GM18499 (cell line): Measurements from ENCODE around the gene GRHL3.

Source experiments
- ATAC-seq: cut with Tn5 transposase; IDR thresholded peaks from one replicate; pipeline ENCODE4 v1.9.1; 2021; ENCODE audit warnings: moderate number of reproducible peaks; ENCODE audit not compliant: insufficient read depth, unreplicated experiment

Gene GRHL3

GRCh38 chr1:24292887-24293286, 26.3 kb upstream of the GRHL3 start:
- no peak for ATAC-seq

GRCh38 chr1:24293392-24294227, 25.5 kb upstream of the GRHL3 start:
- ATAC-seq, result no peak

GRCh38 chr1:24294228-24294672, 24.9 kb upstream of the GRHL3 start:
- ATAC-seq, result no peak

GRCh38 chr1:24294716-24295371, 24.3 kb upstream of the GRHL3 start:
- ATAC-seq, result no peak

- ATAC-seq, result no peak
These were observed 23.6 kb upstream of the GRHL3 start for GRCh38 chr1:24295535-24295934.

DNA sequence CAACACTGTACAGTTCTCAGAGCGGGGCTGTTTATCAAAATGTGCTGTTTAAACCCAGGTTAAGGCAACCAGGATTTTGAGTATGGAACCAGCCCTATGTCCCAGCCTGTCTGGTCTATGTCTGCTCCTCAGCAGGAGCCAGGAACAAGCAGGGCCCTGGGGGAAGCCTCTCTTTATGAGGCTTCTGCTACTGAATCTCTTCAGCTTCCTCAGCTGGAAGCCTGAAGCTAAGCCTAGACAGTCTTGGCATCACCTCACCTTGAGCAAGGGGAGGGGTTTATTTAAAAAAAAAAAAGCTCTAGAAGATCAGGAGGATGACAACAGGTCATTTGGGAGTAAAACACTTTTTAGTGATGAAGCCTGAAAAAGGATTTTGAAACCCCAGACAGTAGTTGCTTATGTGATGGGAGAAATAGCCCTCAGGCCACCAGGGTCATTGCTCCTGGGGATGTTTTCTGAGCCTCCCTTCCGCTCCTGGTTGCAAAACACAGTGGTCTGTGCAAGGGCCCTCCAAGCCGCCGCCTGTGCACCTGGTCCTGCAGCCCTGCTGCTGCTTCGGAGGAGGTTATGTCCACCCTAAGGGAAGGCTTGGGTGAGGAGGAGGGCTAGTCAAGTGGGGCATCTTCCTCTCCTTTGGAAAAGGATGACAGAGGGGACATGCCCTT, 21.8 kb upstream of the GRHL3 start:
- ATAC-seq, result no peak

GRCh38 chr1:24297852-24298232, 21.3 kb upstream of the GRHL3 start:
- no peak for ATAC-seq

- no peak for ATAC-seq
These were observed 20.6 kb upstream of the GRHL3 start for GRCh38 chr1:24298606-24299005.

GRCh38 chr1:24299901-24300300, 19.3 kb upstream of the GRHL3 start:
- no peak for ATAC-seq

DNA sequence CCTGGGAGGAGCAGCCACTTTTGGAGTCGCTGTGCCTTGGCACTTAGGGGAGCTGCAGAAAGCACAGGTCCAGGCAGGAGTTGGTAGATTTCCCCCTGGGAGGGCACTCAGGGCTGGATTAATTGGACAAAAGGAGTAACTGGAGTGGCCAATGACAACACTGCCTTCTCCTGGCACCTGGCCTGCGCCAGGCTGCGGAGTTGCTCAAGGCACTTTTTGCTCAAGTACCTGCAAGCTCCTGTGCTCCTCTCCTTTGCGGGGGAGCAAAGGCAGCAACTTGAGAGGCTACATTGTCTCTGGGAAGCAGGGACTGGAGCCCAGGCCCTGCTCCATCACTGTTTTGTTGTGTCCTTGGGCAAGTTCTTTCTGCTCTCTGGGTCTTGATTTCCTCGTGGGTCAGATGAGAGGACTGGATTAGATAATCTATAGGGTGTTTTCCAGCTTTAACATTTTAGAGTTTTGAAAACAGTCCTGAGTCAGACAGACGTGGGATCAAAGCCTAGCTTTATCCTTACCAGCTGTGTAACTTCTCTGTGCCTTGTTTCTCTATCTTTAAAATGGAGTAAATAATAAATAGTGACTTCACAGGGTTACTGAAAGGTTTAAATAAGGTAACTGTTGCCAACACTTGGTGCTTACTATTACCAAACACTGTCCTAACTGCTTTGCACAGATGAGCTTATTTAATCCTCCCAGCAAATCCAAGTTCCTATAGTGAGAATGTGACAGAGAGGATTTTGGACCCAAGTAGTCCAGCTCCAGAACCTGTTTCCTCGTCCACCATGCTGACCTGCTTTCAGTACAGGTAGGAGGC, 18.0 kb upstream of the GRHL3 start:
- ATAC-seq, result no peak

- ATAC-seq, result no peak
These were observed 17.4 kb upstream of the GRHL3 start for GRCh38 chr1:24301785-24302175.

DNA sequence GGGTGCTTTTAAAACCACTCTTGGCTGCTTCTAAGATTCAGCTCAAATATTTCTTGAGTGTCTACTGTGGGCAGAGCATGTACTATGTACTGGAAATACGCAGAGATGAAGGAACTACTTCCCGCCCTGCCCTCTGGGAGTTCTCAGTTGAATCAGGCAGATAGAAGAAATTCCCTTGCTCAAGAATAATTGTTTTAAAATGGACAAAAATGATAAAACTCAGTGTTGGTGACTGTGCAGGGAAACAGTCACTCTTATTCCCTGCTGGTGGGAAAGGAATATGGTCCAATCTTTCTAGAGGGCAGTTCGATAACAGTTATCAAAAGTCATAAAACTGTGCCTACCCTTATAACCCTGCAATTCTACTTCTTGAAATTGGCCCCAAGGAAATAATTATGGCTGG, 16.9 kb upstream of the GRHL3 start:
- no peak for ATAC-seq

- ATAC-seq, result no peak
These were observed 15.6 kb upstream of the GRHL3 start for GRCh38 chr1:24303600-24303999.

DNA sequence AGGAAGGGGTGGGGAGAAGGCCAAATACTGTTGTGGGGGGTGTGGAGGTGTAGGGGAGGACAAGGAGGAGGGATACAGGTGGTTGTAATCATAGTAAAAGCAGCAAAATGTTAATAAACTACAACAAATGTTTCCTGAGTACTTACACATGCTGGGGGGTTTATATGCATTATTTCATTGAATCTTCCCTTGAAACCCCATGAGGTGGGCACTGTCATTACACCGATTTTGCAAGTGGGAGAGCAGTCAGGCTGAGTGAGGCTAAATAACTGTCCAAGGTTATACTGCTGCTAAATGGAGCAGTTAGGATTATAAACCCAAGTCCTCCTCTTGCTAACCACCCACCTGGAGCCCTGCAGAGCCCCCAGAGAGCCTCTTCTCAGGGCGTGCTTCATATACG, 14.4 kb upstream of the GRHL3 start:
- no peak for ATAC-seq

DNA sequence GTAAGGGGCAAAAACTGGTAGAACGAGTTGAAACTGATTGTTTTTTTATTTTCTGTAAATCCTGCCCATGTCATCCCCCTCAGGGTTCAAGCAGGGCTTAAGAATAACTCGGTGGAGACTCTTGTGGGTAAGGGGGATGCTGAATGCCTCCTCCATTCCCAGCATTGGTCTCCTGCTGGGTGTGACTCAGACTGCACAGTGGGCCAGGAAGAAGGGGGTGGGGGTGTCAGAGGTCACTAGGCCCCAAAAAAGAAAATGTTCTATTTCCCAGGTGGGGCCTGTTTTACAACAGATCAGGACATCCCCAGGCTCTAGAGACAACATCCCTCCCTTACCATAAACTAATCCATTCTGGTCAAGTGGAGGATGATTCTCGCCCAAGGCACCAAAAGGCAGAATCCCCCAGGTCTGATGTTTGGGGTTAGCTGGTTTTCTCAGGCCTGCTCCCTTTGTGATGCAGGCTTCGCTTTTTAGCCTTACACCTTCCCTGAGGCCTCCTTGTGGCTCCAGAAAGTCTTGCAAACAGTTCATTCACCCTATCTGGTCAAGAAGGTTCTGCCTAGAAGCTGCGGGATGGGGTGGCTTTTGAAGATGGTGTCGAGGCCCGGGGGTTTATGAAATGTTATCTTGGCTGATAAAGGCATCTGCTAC, 10.7 kb upstream of the GRHL3 start:
- no peak for ATAC-seq

- ATAC-seq, result no peak
These were observed 9.2 kb upstream of the GRHL3 start for GRCh38 chr1:24309762-24310485.

DNA sequence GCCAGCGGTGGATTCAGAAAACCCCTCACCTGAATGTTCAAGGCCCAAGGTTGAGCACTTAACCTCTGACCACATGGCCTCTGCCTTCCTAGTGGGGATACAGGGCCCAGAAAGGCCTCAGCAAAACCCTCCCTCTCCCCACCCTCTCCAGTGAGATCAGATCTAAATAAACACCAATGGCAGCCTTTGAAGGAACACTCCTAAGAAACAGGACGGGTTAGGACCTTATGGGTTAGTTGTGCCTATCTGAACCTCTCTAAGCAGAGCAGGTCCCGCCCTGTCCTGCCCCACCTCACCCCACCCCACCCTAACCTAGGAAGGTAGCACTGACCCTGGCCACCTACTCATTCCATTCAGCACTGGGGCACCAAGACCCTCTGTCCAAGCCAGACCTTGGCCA, 7.9 kb upstream of the GRHL3 start:
- ATAC-seq, result no peak

- ATAC-seq, result no peak
These were observed 7.4 kb upstream of the GRHL3 start for GRCh38 chr1:24311741-24312140.

DNA sequence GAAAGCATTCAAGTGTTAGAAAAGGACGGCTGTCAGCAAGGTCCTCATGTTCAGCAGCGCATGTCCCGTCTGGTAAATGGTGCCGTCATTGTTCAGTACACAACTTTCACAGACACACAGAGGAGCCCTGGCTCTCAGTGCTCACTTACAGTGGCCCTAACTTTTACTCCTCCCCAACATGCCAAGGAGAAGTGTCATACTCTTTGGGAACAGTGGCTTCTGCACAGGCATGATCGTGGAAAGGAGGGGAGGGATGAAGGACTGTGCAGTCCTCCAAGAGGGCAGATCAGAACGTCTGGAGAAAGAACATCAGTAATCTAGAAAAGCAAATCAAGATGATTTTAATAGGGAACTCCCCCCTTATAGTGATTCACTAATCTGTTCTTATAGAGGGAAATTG, 3.8 kb upstream of the GRHL3 start:
- no peak for ATAC-seq
